ENCODE measurements around the gene RAB4A.
A peak's percentile ranks its signal among the peaks of the same experiment; 100 is the strongest.

The RAB4A gene

DNA sequence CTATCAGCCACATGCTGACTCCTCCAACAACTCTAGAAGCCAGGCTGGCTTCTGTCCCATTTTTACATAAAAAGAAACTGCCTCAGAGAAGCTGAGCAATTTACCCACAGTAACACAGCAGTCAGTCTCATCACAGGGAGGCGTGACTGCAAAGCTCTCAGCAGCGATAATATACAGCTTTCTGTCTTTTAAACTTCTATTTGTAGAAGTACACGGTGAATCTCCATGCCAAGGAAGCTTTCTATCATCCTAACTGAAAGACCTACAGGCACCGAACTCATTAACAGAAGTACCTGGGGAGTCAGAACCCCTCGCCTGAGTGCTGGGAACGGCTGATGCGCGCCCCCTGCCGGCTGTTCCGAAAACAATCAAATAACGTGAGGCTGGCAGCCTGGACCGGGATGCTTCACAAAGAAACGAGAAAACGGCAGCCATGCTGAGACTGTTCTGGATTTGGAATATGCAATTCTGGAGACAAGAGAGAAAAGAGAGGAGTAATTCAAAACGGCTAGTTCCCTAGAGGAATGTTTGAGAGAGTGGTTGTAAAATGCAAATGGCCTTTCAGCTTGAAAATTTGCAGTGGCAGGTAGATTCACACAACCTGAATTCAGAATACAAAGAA is 43.5 kb upstream of the RAB4A start:
- Histone ChIP-seq H3K4me3 (ENCODE audit: low read depth, low read length) (no peak overlapping the region), H3K27me3 (no peaks in the 10 kb centered on the region), H3K36me3 (no peaks in the 10 kb centered on the region), H3K9me3 (no peaks in the 10 kb centered on the region), H3K4me1 (peaks cover 17% of the 10 kb centered on the region)
- DNase-seq: peak; percentile 83
- TF ChIP-seq CTCF (IDR thresholded peaks at IDR 0.05; ENCODE audit: low read depth, low read length): peak; percentile 92

DNA sequence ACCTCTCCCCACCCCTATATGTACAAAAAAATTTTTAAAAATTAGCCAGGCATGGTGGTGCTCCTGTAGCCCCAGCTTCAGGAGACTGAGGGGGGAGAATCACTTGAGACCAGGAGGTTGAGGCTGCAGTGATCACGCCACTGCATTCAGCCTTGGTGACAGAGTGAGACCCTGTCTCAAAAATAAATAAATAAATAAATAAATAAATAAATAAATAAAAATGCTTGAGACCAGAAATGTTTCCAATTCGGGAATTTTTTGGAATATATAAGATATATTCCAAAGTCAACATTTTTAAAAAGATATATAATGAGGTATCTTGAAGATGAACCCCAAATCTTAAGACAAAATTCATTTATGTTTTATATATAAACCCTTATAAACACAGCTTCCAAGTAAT is 42.4 kb upstream of the RAB4A start:
- DNase-seq: no peak
- H3K27me3 ChIP-seq: no peaks in the 10 kb centered on the region
- H3K36me3 ChIP-seq: no peaks in the 10 kb centered on the region
- H3K4me1 ChIP-seq: peaks cover 13% of the 10 kb centered on the region
- no peak overlapping the region for H3K4me3 ChIP-seq (ENCODE audit: low read depth, low read length)
- TF ChIP-seq CTCF (IDR thresholded peaks at IDR 0.05; ENCODE audit: low read depth, low read length): no peak
- no peaks in the 10 kb centered on the region for H3K9me3 ChIP-seq

- H3K36me3 ChIP-seq: no peaks in the 10 kb centered on the region
- no peaks in the 10 kb centered on the region for H3K27me3 ChIP-seq
- no peak for DNase-seq
- no peak overlapping the region for H3K4me3 ChIP-seq (ENCODE audit: low read depth, low read length)
- H3K9me3 ChIP-seq: no peaks in the 10 kb centered on the region
- peaks cover 6% of the 10 kb centered on the region for H3K4me1 ChIP-seq
- TF ChIP-seq CTCF (IDR thresholded peaks at IDR 0.05; ENCODE audit: low read depth, low read length): no peak
These were observed 41.7 kb upstream of the RAB4A start for GRCh38 chr1:229229137-229229720.

DNA sequence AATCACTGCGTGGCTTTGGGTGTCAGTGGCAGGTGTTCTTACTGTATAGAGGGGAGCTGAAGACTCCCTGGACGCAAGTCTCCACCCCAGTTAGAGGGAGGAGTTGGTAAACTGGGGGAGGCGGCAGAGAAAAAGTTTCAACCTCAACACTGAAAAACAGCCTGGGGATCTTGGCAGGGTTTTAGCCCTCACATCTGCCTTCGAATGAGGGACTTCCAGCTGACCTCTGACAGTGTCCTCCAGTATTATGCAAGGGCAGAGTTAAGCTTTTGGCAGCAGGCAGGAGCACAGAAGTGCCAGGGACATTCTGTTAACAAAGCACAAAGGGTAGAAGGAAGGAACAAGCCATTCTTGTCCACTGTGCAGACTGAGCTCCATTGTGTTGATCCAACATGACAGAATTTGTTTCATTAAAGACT is 41.2 kb upstream of the RAB4A start:
- TF ChIP-seq CTCF (IDR thresholded peaks at IDR 0.05; ENCODE audit: low read depth, low read length): no peak
- Histone ChIP-seq H3K4me3 (ENCODE audit: low read depth, low read length) (no peak overlapping the region), H3K4me1 (peaks cover 1% of the 10 kb centered on the region), H3K36me3 (no peaks in the 10 kb centered on the region), H3K27me3 (no peaks in the 10 kb centered on the region), H3K9me3 (no peaks in the 10 kb centered on the region)
- no peak for DNase-seq

GRCh38 chr1:229230140-229230892 is 40.6 kb upstream of the RAB4A start:
- DNase-seq: no peak
- Histone ChIP-seq H3K4me1 (no peaks in the 10 kb centered on the region; the same call in 1 of the 2 replicates), H3K27me3 (no peaks in the 10 kb centered on the region), H3K4me3 (ENCODE audit: low read depth, low read length) (no peak overlapping the region), H3K9me3 (no peaks in the 10 kb centered on the region), H3K36me3 (no peaks in the 10 kb centered on the region)
- no peak for TF ChIP-seq CTCF (IDR thresholded peaks at IDR 0.05; ENCODE audit: low read depth, low read length)
